GM12878 (cell line): ENCODE measurements around the gene ISL2. TPM values are rescaled to one million over a fixed set of nuclear protein-coding genes. Genes with fewer than 3 reads are reported as not detected.

Source experiments
- ATF7 ChIP-seq: fragments of 450-650 bp; IDR thresholded peaks from 2 replicates; pipeline ENCODE4 v1.6.1; 2016; ENCODE audit warnings: low read depth, mild to moderate bottlenecking
- CBFB ChIP-seq: IDR thresholded peaks from 2 replicates; pipeline ENCODE4 v1.6.1; 2016; ENCODE audit warnings: antibody characterized with exemption, low read depth
- FOS ChIP-seq: IDR thresholded peaks from 3 replicates; pipeline ENCODE4 v1.6.1; 2011; ENCODE audit warnings: borderline replicate concordance; ENCODE audit not compliant: insufficient read length; ENCODE audit errors: extremely low read depth
- HDAC2 ChIP-seq: fragments of 200-600 bp; sonication (generic); IDR thresholded peaks from 2 replicates; pipeline ENCODE4 v1.6.1; 2017
- HDAC6 ChIP-seq: fragments of 200-600 bp; sonication (generic); IDR thresholded peaks from one replicate; pipeline ENCODE4 v1.8.0; 2017; ENCODE audit warnings: antibody characterized with exemption; ENCODE audit not compliant: unreplicated experiment
- JUNB ChIP-seq: IDR thresholded peaks from 2 replicates; pipeline ENCODE4 v1.6.1; 2016; ENCODE audit warnings: antibody characterized with exemption, mild to moderate bottlenecking
- KDM1A ChIP-seq: fragments of 200-600 bp; sonication (generic); IDR thresholded peaks from 2 replicates; pipeline ENCODE4 v1.6.1; 2016; ENCODE audit warnings: borderline replicate concordance
- MEF2B ChIP-seq: fragments of 450-650 bp; IDR thresholded peaks from 2 replicates; pipeline ENCODE4 v1.6.1; 2018; ENCODE audit warnings: mild to moderate bottlenecking, moderate library complexity; ENCODE audit not compliant: partially characterized antibody, poor library complexity, severe bottlenecking
- NFXL1 ChIP-seq: fragments of 450-650 bp; IDR thresholded peaks from 2 replicates; pipeline ENCODE4 v1.6.1; 2017; ENCODE audit warnings: antibody characterized with exemption, mild to moderate bottlenecking, borderline replicate concordance
- NFYB ChIP-seq: IDR thresholded peaks from 2 replicates; pipeline ENCODE4 v1.6.1; 2011; ENCODE audit warnings: low read depth, mild to moderate bottlenecking, low read length, improper control_type of control experiment, moderate library complexity; ENCODE audit not compliant: insufficient read depth
- NR2C2 ChIP-seq: IDR thresholded peaks from 2 replicates; pipeline ENCODE4 v1.6.1; 2011; ENCODE audit warnings: borderline replicate concordance, low read depth; ENCODE audit not compliant: control insufficient read depth, insufficient read length
- RAD21 ChIP-seq: IDR thresholded peaks from 2 replicates; pipeline ENCODE4 v1.6.1; 2011; ENCODE audit warnings: mild to moderate bottlenecking, low read depth, low read length, moderate library complexity; ENCODE audit not compliant: insufficient read depth
- RBBP5 ChIP-seq: fragments of 200-600 bp; sonication (generic); conservative IDR thresholded peaks from 2 replicates; pipeline ENCODE4 v1.6.1; 2016
- RFX5 ChIP-seq: IDR thresholded peaks from 2 replicates; pipeline ENCODE4 v1.6.1; 2011; ENCODE audit warnings: low read depth, low read length, improper control_type of control experiment
- RUNX3 ChIP-seq: IDR thresholded peaks from 2 replicates; pipeline ENCODE4 v1.6.1; 2012; ENCODE audit warnings: low read length, inconsistent platforms
- SP1 ChIP-seq: IDR thresholded peaks from one replicate; pipeline ENCODE4 v1.6.1; 2011; ENCODE audit warnings: low read depth, low read length
- SREBF1 ChIP-seq: IDR thresholded peaks from 2 replicates; pipeline ENCODE4 v1.6.1; 2012; ENCODE audit warnings: mild to moderate bottlenecking, low read length
- STAT1 ChIP-seq: fragments of 450-650 bp; conservative IDR thresholded peaks from 2 replicates; pipeline ENCODE4 v1.6.1; 2014; ENCODE audit warnings: antibody characterized with exemption, mild to moderate bottlenecking
- TCF12 ChIP-seq: IDR thresholded peaks from 2 replicates; pipeline ENCODE4 v1.6.1; 2011; ENCODE audit warnings: low read depth, mild to moderate bottlenecking, low read length
- polyA plus RNA-seq, 11 experiments: library from polyadenylated mRNA; depleted of rRNA in 4 of 11; unstranded in 6 of 11; stranded (reverse) in 5 of 11; fragments of >200 nt; fragmentation: Nextera tagmentation in 4 of 11; fragmentation: Illumina TruSeq in 1 of 11; extraction: Ambion mirVana in 4 of 11; extraction: Trizol in 1 of 11; gene quantifications; 1 replicate in 1 of 11; 2 replicates in 10 of 11; pipeline versions ENCODE4 v1.2.1 to v1.2.3, GENCODE V29; 2011 to 2016; ENCODE audit warnings: inconsistent platforms in 2 of 11, missing spikeins in 2 of 11, low read depth in 1 of 11
- total RNA-seq, 4 experiments: library from RNA; depleted of rRNA in 3 of 4; stranded (reverse); fragments of >200 nt in 3 of 4; fragmentation: Illumina TruSeq in 1 of 4; extraction: Trizol in 1 of 4; gene quantifications; 2 replicates each; pipeline versions ENCODE4 v1.2.1 to v1.2.3, GENCODE V29; 2013 to 2021
- TF ChIP-seq, protein P1 (sequence below): fragments of 450-650 bp; formaldehyde crosslinking; IDR thresholded peaks from 2 replicates; pipeline ENCODE4 v1.4.0; 2020; ENCODE audit warnings: mild to moderate bottlenecking, moderate library complexity
- TF ChIP-seq, protein P2 (sequence below): IDR thresholded peaks from 2 replicates; pipeline ENCODE4 v1.6.1; 2012; ENCODE audit warnings: low read depth, low read length, improper control_type of control experiment
- TF ChIP-seq, protein P3 (sequence below): IDR thresholded peaks from 2 replicates; pipeline ENCODE4 v1.6.1; 2011; ENCODE audit warnings: mild to moderate bottlenecking, low read depth, low read length, moderate library complexity; ENCODE audit not compliant: insufficient replicate concordance
- TF ChIP-seq, protein P4 (sequence below): fragments of 450-650 bp; conservative IDR thresholded peaks from 2 replicates; pipeline ENCODE4 v1.6.1; 2017; ENCODE audit warnings: mild to moderate bottlenecking, moderate library complexity

Gene ISL2
- total and polyA plus RNA-seq, 10 of the 15 experiments (the other 5 are each of a cell fraction or from before 2014, with no cell fraction given) = 0.05 to 0.26 (median 0.08) TPM; not detected in 7

DNA sequence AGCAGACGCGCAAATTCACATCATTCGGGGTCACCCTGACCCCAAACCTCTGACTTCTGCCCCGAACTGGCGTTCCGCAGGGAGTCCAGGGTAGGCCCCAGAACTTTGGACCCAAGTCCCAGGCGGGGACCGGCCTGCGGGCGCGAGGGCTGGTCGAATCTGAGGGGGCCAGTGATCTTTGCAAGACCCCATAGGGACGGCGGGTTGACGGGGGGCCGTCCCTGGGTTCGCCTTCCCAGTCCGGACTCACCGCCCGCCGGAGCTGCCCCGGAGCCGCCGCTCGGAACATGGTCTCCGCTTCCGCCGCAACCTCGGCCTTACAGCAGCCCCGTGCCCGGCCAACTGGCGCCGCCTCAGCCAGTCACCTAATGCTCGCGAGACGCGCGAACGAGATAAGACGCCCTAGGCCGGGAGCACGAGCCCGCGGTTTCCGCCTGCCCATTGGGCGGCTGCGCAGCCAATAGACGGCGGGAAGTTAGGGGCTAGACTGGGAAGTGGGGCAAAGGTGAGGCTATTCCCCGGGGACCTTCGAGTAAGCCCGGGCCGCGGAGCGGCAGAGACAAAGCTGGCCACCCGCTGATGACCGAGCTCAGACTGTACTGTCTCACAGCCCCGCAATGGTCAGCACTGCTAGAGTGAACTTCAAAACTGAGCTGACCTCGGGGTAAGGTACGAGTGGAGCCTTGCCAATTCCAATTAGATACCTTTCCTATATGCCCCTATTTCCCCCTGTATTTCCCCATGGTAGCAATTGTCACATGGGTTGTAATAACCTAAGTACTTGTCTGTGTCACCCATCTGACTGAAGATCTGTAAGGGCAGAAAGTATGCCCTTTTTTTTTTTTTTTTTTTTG is 25.2 kb upstream of the ISL2 start, which contains the start of gene ETFA (continued):
- TF ChIP-seq, protein P1, sequence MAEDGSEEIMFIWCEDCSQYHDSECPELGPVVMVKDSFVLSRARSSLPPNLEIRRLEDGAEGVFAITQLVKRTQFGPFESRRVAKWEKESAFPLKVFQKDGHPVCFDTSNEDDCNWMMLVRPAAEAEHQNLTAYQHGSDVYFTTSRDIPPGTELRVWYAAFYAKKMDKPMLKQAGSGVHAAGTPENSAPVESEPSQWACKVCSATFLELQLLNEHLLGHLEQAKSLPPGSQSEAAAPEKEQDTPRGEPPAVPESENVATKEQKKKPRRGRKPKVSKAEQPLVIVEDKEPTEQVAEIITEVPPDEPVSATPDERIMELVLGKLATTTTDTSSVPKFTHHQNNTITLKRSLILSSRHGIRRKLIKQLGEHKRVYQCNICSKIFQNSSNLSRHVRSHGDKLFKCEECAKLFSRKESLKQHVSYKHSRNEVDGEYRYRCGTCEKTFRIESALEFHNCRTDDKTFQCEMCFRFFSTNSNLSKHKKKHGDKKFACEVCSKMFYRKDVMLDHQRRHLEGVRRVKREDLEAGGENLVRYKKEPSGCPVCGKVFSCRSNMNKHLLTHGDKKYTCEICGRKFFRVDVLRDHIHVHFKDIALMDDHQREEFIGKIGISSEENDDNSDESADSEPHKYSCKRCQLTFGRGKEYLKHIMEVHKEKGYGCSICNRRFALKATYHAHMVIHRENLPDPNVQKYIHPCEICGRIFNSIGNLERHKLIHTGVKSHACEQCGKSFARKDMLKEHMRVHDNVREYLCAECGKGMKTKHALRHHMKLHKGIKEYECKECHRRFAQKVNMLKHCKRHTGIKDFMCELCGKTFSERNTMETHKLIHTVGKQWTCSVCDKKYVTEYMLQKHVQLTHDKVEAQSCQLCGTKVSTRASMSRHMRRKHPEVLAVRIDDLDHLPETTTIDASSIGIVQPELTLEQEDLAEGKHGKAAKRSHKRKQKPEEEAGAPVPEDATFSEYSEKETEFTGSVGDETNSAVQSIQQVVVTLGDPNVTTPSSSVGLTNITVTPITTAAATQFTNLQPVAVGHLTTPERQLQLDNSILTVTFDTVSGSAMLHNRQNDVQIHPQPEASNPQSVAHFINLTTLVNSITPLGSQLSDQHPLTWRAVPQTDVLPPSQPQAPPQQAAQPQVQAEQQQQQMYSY (CRISPR knock-in tag) = no peak
- no peak; the same call in 1 of the 2 replicates for TF ChIP-seq RBBP5
- no peak for TF ChIP-seq RFX5
- no peak for TF ChIP-seq NFXL1
- TF ChIP-seq, protein P2, sequence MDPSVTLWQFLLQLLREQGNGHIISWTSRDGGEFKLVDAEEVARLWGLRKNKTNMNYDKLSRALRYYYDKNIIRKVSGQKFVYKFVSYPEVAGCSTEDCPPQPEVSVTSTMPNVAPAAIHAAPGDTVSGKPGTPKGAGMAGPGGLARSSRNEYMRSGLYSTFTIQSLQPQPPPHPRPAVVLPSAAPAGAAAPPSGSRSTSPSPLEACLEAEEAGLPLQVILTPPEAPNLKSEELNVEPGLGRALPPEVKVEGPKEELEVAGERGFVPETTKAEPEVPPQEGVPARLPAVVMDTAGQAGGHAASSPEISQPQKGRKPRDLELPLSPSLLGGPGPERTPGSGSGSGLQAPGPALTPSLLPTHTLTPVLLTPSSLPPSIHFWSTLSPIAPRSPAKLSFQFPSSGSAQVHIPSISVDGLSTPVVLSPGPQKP = no peak
- TF ChIP-seq, protein P3, sequence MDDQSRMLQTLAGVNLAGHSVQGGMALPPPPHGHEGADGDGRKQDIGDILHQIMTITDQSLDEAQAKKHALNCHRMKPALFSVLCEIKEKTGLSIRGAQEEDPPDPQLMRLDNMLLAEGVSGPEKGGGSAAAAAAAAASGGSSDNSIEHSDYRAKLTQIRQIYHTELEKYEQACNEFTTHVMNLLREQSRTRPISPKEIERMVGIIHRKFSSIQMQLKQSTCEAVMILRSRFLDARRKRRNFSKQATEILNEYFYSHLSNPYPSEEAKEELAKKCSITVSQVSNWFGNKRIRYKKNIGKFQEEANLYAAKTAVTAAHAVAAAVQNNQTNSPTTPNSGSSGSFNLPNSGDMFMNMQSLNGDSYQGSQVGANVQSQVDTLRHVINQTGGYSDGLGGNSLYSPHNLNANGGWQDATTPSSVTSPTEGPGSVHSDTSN = no peak
- peak; percentile 35; the same call in 1 of the 2 replicates for TF ChIP-seq TCF12
- no peak for TF ChIP-seq NR2C2
- TF ChIP-seq, protein P4, sequence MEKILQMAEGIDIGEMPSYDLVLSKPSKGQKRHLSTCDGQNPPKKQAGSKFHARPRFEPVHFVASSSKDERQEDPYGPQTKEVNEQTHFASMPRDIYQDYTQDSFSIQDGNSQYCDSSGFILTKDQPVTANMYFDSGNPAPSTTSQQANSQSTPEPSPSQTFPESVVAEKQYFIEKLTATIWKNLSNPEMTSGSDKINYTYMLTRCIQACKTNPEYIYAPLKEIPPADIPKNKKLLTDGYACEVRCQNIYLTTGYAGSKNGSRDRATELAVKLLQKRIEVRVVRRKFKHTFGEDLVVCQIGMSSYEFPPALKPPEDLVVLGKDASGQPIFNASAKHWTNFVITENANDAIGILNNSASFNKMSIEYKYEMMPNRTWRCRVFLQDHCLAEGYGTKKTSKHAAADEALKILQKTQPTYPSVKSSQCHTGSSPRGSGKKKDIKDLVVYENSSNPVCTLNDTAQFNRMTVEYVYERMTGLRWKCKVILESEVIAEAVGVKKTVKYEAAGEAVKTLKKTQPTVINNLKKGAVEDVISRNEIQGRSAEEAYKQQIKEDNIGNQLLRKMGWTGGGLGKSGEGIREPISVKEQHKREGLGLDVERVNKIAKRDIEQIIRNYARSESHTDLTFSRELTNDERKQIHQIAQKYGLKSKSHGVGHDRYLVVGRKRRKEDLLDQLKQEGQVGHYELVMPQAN = peak; percentile 40
- TF ChIP-seq NFYB = peak; percentile 78
- peak; percentile 34; the same call in 1 of the 2 replicates for TF ChIP-seq RUNX3
- TF ChIP-seq SP1 = peak; percentile 80
- TF ChIP-seq JUNB = no peak
- peak; percentile 61 for TF ChIP-seq HDAC6
- peak; percentile 97 for TF ChIP-seq CBFB
- TF ChIP-seq SREBF1 = no peak
- no peak for TF ChIP-seq ATF7
- TF ChIP-seq KDM1A = no peak
- no peak for TF ChIP-seq HDAC2
- no peak for TF ChIP-seq RAD21
- TF ChIP-seq FOS = no peak
- no peak for TF ChIP-seq STAT1
- peak; percentile 100 for TF ChIP-seq MEF2B
